IMR-90 (cell line): Measurements from ENCODE around the gene PRUNE2. TPM values are rescaled to one million over a fixed set of nuclear protein-coding genes. Genes with fewer than 3 reads are reported as not detected.
A peak's percentile ranks its signal among the peaks of the same experiment; 100 is the strongest.

ENCODE experiments used
- ATAC-seq: fragments of 200-7000 bp; cut with Tn5 transposase; 2 replicates; pipeline ENCODE4 v1.9.1; 2020; ENCODE audit warnings: low read depth, mild to moderate bottlenecking, moderate library complexity
- BruUV-seq: library from RNA; stranded (reverse); fragments of 400-500 nt; replicated peaks from 2 replicates; lab custom pipeline; 2021; lab: Mats Ljungman, UMichigan
- CTCF ChIA-PET: fragments of 300-600 bp; formaldehyde crosslinking; extraction: SDS; loops from one replicate; lab custom pipeline; 2021; ENCODE audit warnings: antibody characterized with exemption; lab: Yijun Ruan, JAX
- POLR2A ChIA-PET: fragments of 300-600 bp; sonication (Branson Sonifier 250); formaldehyde crosslinking; loops from one replicate; lab custom pipeline; 2022; ENCODE audit warnings: antibody characterized with exemption; ENCODE audit not compliant: unreplicated experiment; lab: Charles Lee
- DNase-seq: peaks from one replicate; pipeline ENCODE4 v3.0.0; 2013
- H2AFZ ChIP-seq: replicated peaks from 2 replicates; pipeline ENCODE3; 2013; ENCODE audit warnings: low read length, mild to moderate bottlenecking; ENCODE audit not compliant: poor library complexity
- H2AK5ac ChIP-seq: 2 replicates; pipeline ENCODE4 v1.6.1; 2013; ENCODE audit warnings: low read depth, low read length, inconsistent platforms
- H2AK9ac ChIP-seq: replicated peaks from 2 replicates; pipeline ENCODE3; 2013; ENCODE audit warnings: mild to moderate bottlenecking, low read depth, low read length, moderate library complexity; ENCODE audit not compliant: poor library complexity
- H2BK120ac ChIP-seq: 2 replicates; pipeline ENCODE4 v1.6.1; 2013; ENCODE audit warnings: low read depth, low read length, inconsistent platforms
- H2BK15ac ChIP-seq: 3 replicates; pipeline ENCODE4 v1.6.1; 2013; ENCODE audit warnings: low read depth, low read length, inconsistent platforms
- H2BK20ac ChIP-seq: 2 replicates; pipeline ENCODE4 v1.6.1; 2013; ENCODE audit warnings: low read depth, mild to moderate bottlenecking, inconsistent platforms, low read length, moderate library complexity
- H2BK5ac ChIP-seq: 2 replicates; pipeline ENCODE4 v1.6.1; 2013; ENCODE audit warnings: mild to moderate bottlenecking, low read depth, low read length, inconsistent platforms; ENCODE audit not compliant: poor library complexity, severe bottlenecking
- H3K14ac ChIP-seq: replicated peaks from 2 replicates; pipeline ENCODE4 v1.6.1; 2013; ENCODE audit warnings: low read depth, low read length, inconsistent platforms
- H3K18ac ChIP-seq: 2 replicates; pipeline ENCODE4 v1.6.1; 2013; ENCODE audit warnings: low read depth, low read length, control low read depth
- H3K23ac ChIP-seq: 2 replicates; pipeline ENCODE4 v1.6.1; 2013; ENCODE audit warnings: low read depth, low read length, inconsistent platforms
- H3K27ac ChIP-seq: 2 replicates; pipeline ENCODE4 v1.5.1; 2013; ENCODE audit warnings: mild to moderate bottlenecking, control low read depth, low read length; ENCODE audit not compliant: insufficient read depth
- H3K27me3 ChIP-seq: 2 replicates; pipeline ENCODE4 v1.6.1; 2013; ENCODE audit warnings: low read length; ENCODE audit not compliant: control insufficient read depth, insufficient read depth
- H3K36me3 ChIP-seq: 2 replicates; pipeline ENCODE4 v1.6.1; 2013; ENCODE audit warnings: low read length, mixed read lengths; ENCODE audit not compliant: control insufficient read depth, insufficient read depth
- H3K4ac ChIP-seq: 2 replicates; pipeline ENCODE4 v1.6.1; 2013; ENCODE audit warnings: low read depth, low read length, inconsistent platforms
- H3K4me1 ChIP-seq: 2 replicates; pipeline ENCODE4 v1.6.1; 2013; ENCODE audit warnings: low read length, mixed read lengths; ENCODE audit not compliant: control insufficient read depth, insufficient read depth
- H3K4me2 ChIP-seq: 2 replicates; pipeline ENCODE4 v1.6.1; 2013; ENCODE audit warnings: low read depth, mild to moderate bottlenecking, control low read depth, low read length, moderate library complexity
- H3K4me3 ChIP-seq: 2 replicates; pipeline ENCODE4 v1.5.1; 2013; ENCODE audit warnings: low read depth, mild to moderate bottlenecking, control low read depth, low read length, moderate library complexity; ENCODE audit not compliant: insufficient read depth
- H3K56ac ChIP-seq: 2 replicates; pipeline ENCODE4 v1.6.1; 2013; ENCODE audit warnings: low read length, inconsistent platforms; ENCODE audit not compliant: insufficient read depth; ENCODE audit errors: extremely low read depth
- H3K79me1 ChIP-seq, 2 experiments: 2 replicates each; pipeline ENCODE4 v1.6.1; 2013; ENCODE audit warnings: low read length in 2 of 2, inconsistent platforms in 1 of 2, low read depth in 1 of 2
- H3K9ac ChIP-seq: 2 replicates; pipeline ENCODE4 v1.6.1; 2013; ENCODE audit warnings: low read depth, low read length, control low read depth
- H3K9me1 ChIP-seq: 2 replicates; pipeline ENCODE4 v1.6.1; 2013; ENCODE audit warnings: low read length, inconsistent platforms; ENCODE audit not compliant: insufficient read depth
- H3K9me3 ChIP-seq: 2 replicates; pipeline ENCODE4 v1.6.1; 2013; ENCODE audit warnings: low read length; ENCODE audit not compliant: control insufficient read depth, insufficient read depth
- H4K20me1 ChIP-seq: 2 replicates; pipeline ENCODE4 v1.6.1; 2013; ENCODE audit warnings: low read length, inconsistent platforms; ENCODE audit not compliant: insufficient read depth
- H4K5ac ChIP-seq: 2 replicates; pipeline ENCODE4 v1.6.1; 2013; ENCODE audit warnings: mild to moderate bottlenecking, low read depth, low read length, control low read depth
- H4K8ac ChIP-seq, 2 experiments: 2 replicates each; pipeline ENCODE4 v1.6.1; 2013; ENCODE audit warnings: low read depth in 2 of 2, low read length in 2 of 2, control low read depth in 1 of 2, inconsistent platforms in 1 of 2
- H4K91ac ChIP-seq: 2 replicates; pipeline ENCODE4 v1.6.1; 2013; ENCODE audit warnings: low read depth, low read length, inconsistent platforms; ENCODE audit not compliant: insufficient read depth
- FOS ChIP-seq: fragments of 150-350 bp; IDR thresholded peaks from 2 replicates; pipeline ENCODE4 v1.6.1; 2016; ENCODE audit warnings: low read depth, low read length
- MAFK ChIP-seq: IDR thresholded peaks from 2 replicates; pipeline ENCODE4 v1.6.1; 2012; ENCODE audit warnings: low read depth, low read length, improper control_type of control experiment
- WGBS, 2 experiments: methylation state at CpG; one replicate each; pipeline versions ENCODE4 v1.1.5 to v1.1.7; 2013; ENCODE audit warnings: missing lambda C conversion rate in 2 of 2; ENCODE audit not compliant: insufficient read length in 1 of 2; ENCODE audit errors: extremely low coverage in 2 of 2; 5-methylcytosine and 5-hydroxymethylcytosine counted together
- dilution Hi-C: fragments of 300-500 bp; cut with HindIII; formaldehyde crosslinking; loops from one replicate; pipeline ENCODE4 v1.14.3; 2018; ENCODE audit warnings: low sequenced_read_pairs; ENCODE audit not compliant: unreplicated experiment
- in situ Hi-C: fragments of 300-500 bp; cut with MboI; formaldehyde crosslinking; loops from 3 replicates; pipeline ENCODE4 v1.14.3; 2019; ENCODE audit warnings: low sequenced_read_pairs, inconsistent platforms, mixed read lengths
- intact Hi-C: fragments of 100-400 bp; cut with micrococcal nuclease; formaldehyde crosslinking; loops from 2 replicates; pipeline ENCODE4 v1.10.0; 2022
- polyA plus RNA-seq, 3 experiments: library from polyadenylated mRNA; depleted of rRNA; stranded (reverse); fragments of >200 nt; gene quantifications; 2 replicates each; pipeline ENCODE4 v1.2.3, GENCODE V29; 2012; ENCODE audit warnings: low replicate concordance in 1 of 3
- total RNA-seq: library from RNA; depleted of rRNA; stranded (reverse); fragments of >200 nt; gene quantifications from 2 replicates; pipeline ENCODE4 v1.2.3, GENCODE V29; 2012

PRUNE2 gene
- total and polyA plus RNA-seq, 2 of the 4 experiments (the other 2 are of a cell fraction): 0.70 to 1.6 TPM

DNA sequence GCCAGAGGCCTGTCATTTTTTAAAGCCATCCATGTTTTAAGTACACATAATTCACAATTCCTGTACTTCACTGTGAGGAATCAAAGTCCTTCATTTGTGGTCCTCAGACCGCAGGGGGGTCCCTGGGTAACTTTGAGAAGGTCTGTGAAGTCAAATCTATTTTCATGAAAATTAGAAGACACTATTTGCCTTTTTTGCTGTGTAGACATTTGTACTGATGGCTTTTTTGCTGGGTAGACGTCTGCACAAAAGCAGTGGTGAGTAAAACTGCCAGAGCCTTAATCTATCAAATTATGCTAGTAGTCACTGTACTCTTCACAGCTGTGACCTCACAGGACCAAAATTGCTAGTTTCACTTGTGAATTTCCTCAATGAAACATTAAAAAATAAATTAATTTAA, 25.7 kb downstream of the PRUNE2 start:
- CTCF ChIA-PET: no interaction called here
- no peak overlapping the region for H2AFZ ChIP-seq
- no peak for DNase-seq
- no peak overlapping the region for H3K4ac ChIP-seq
- H3K4me1 ChIP-seq: peaks cover 5% of the 10 kb centered on the region
- H3K23ac ChIP-seq: no peak overlapping the region
- dilution Hi-C loops (no loop called here), in situ Hi-C loops (no loop called here), intact Hi-C loops (no loop called here)
- H4K5ac ChIP-seq: no peak overlapping the region
- H2AK9ac ChIP-seq: no peak overlapping the region
- no peaks in the 10 kb centered on the region for H3K36me3 ChIP-seq
- H3K9ac ChIP-seq: no peak overlapping the region
- no peak overlapping the region for H2BK15ac ChIP-seq
- no peak for ATAC-seq
- WGBS, 2 experiments: no CpG with 5 or more reads among the region's 2 CpGs
- BruUV-seq: no TSS peak
- H4K8ac ChIP-seq: no peak overlapping the region
- no peak overlapping the region for H2AK5ac ChIP-seq
- no peaks in the 10 kb centered on the region for H3K27me3 ChIP-seq
- H3K27ac ChIP-seq: no peak overlapping the region
- H3K79me1 ChIP-seq: no peaks in the 10 kb centered on the region
- H3K4me3 ChIP-seq: no peak overlapping the region
- 0 out of 2 replicates have a peak, but pooled peaks have one; percentile 21 for TF ChIP-seq MAFK
- no peak for TF ChIP-seq FOS
- no peak overlapping the region for H3K56ac ChIP-seq
- H3K9me3 ChIP-seq: no peaks in the 10 kb centered on the region
- no peak overlapping the region for H2BK20ac ChIP-seq
- no peak overlapping the region for H4K91ac ChIP-seq
- no peak overlapping the region for H3K14ac ChIP-seq
- H3K4me2 ChIP-seq: no peak overlapping the region
- POLR2A ChIA-PET: no interaction called here
- no peaks in the 10 kb centered on the region for H3K9me1 ChIP-seq
- no peak overlapping the region for H2BK120ac ChIP-seq
- H2BK5ac ChIP-seq: no peak overlapping the region
- H3K18ac ChIP-seq: no peak overlapping the region
- no peaks in the 10 kb centered on the region for H4K20me1 ChIP-seq
